Activated CD4-positive, alpha-beta T cell treated with anti-CD3 and anti-CD28 coated beads for 36 hours (primary cell): ENCODE measurements around the gene PDCL2. TPM values are rescaled to one million over a fixed set of nuclear protein-coding genes. Genes with fewer than 3 reads are reported as not detected.

Experiments used
- ATAC-seq: fragments of 200-7000 bp; cut with Tn5 transposase; one replicate; pipeline ENCODE4 v1.10.0; 2021; ENCODE audit warnings: mild to moderate bottlenecking, moderate library complexity
- CTCF ChIA-PET: fragments of 350-600 bp; sonication (Branson Sonifier 250); formaldehyde crosslinking; loops from one replicate; lab custom pipeline; 2021; ENCODE audit warnings: antibody characterized with exemption; lab: Charles Lee
- POLR2A ChIA-PET: fragments of 350-600 bp; sonication (Branson Sonifier 250); formaldehyde crosslinking; loops from one replicate; lab custom pipeline; 2021; ENCODE audit warnings: antibody characterized with exemption, inconsistent platforms; lab: Charles Lee
- DNase-seq: peaks from one replicate; pipeline ENCODE4 v3.0.0-alpha.2; 2020
- H3K27ac Mint-ChIP-seq: one replicate; pipeline ENCODE4 v1.8.0; 2021; ENCODE audit warnings: mixed read lengths
- H3K27me3 Mint-ChIP-seq: one replicate; pipeline ENCODE4 v1.8.0; 2021; ENCODE audit warnings: mixed read lengths
- H3K36me3 Mint-ChIP-seq: one replicate; pipeline ENCODE4 v1.8.0; 2021; ENCODE audit warnings: low read depth, mixed read lengths
- H3K4me1 Mint-ChIP-seq: one replicate; pipeline ENCODE4 v1.8.0; 2021; ENCODE audit warnings: mixed read lengths
- H3K4me3 Mint-ChIP-seq: one replicate; pipeline ENCODE4 v1.8.0; 2021; ENCODE audit warnings: mild to moderate bottlenecking, moderate library complexity, mixed read lengths
- H3K9me3 Mint-ChIP-seq: one replicate; pipeline ENCODE4 v1.8.0; 2021; ENCODE audit warnings: low read depth, mixed read lengths
- intact Hi-C, 2 experiments: fragments of 100-400 bp; cut with DNase I in 1 of 2; cut with micrococcal nuclease in 1 of 2; formaldehyde crosslinking; loops; one replicate each; pipeline versions ENCODE4 v1.14.2 to v1.15.1; 2022 to 2024; cut with DNase I, micrococcal nuclease
- total RNA-seq, 2 experiments: library from RNA; stranded (reverse); gene quantifications; one replicate each; pipeline ENCODE4 v1.2.3, GENCODE V29; 2021

PDCL2 gene
- total RNA-seq, 2 experiments from 2014 or later, result not detected

DNA sequence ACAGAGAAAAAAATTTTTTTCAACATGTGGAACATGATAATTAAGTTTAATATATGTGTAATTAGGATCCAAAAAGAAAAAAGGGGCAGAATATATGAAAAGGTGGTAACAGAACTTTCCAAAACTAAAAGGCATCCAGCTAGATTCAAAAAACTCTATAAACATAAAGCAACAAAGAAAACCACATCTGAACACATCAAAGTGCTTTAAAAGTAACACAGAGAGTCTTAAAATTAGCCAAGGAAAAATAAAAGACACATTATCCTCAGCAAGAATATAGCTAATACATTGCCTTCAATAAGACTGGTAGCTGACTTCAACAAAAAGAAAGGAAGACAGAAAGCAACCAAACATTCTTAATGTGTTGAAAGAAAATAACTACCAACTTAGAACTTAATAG lies 53.5 kb downstream of the PDCL2 start:
- intact Hi-C loops, result loop anchor here in 1 of 2 experiments (1.0 kb wide), 1 partner anchor 8 kb away; the partner anchor contains the start of gene CLOCK
- Mint-ChIP-seq H3K27ac (no peak overlapping the region), H3K9me3 (peaks cover 6% of the 10 kb centered on the region), H3K4me3 (no peak overlapping the region), H3K4me1 (peaks cover 33% of the 10 kb centered on the region), H3K27me3 (no peaks in the 10 kb centered on the region), H3K36me3 (peaks cover 14% of the 10 kb centered on the region)
- no peak for ATAC-seq
- ChIA-PET CTCF (no interaction called here), POLR2A (no interaction called here)
- no peak for DNase-seq

DNA sequence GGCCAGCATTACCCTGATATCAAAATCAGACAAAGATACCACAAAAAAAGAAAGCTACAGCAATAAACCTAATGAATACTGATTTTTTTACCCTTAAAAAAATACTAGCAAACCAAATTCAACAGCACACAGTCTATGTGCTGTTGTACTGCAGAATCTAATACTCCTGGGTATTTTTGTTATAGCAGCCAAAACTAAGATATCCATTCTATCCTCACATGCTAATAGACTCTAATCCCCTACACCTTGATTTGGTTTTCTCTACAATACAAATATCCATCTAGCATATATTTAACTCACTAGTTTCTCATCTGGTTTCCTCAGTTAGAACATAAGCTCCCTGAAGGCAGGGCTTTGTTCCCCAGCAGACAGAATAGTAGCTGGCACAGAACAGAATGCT lies 57.7 kb downstream of the PDCL2 start:
- POLR2A ChIA-PET, result no interaction called here
- ATAC-seq (no peak), DNase-seq (no peak)
- H3K36me3 Mint-ChIP-seq, result peaks cover 39% of the 10 kb centered on the region
- H3K4me3 Mint-ChIP-seq, result no peak overlapping the region
- peaks cover 26% of the 10 kb centered on the region for H3K9me3 Mint-ChIP-seq
- intact Hi-C loops, result no loop called here
- no peak overlapping the region for H3K27ac Mint-ChIP-seq
- H3K27me3 Mint-ChIP-seq, result no peaks in the 10 kb centered on the region
- CTCF ChIA-PET, result no interaction called here
- H3K4me1 Mint-ChIP-seq, result peaks cover 16% of the 10 kb centered on the region

DNA sequence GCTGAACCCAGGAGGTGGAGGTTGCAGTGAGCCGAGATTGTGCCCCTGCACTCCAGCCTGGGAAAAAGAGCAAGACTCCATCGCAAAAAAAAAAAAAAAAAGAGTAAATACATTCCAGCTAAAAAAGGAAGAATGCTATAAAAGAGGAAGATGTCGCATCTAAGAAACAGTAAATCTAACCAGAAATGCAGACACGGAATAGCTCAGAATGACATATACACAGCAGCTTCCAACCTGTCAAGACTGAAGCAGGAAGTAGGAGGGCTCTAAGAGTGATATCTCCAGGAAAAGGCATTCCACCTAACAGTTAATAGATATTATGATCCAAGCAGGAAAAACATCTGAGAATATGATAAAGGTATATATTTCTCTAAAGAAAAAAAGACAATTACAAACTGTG lies 61.4 kb downstream of the PDCL2 start:
- Mint-ChIP-seq H3K27me3 (no peaks in the 10 kb centered on the region), H3K27ac (no peak overlapping the region), H3K9me3 (peaks cover 26% of the 10 kb centered on the region), H3K36me3 (peaks cover 39% of the 10 kb centered on the region), H3K4me1 (peaks cover 7% of the 10 kb centered on the region), H3K4me3 (no peak overlapping the region)
- ChIA-PET POLR2A (no interaction called here), CTCF (interaction anchor here (0.8 kb wide), 1 partner anchor 27 kb away, joined by 4 read pairs; no protein-coding TSS in a partner anchor)
- no peak for ATAC-seq
- intact Hi-C loops, result no loop called here
- no peak for DNase-seq

DNA sequence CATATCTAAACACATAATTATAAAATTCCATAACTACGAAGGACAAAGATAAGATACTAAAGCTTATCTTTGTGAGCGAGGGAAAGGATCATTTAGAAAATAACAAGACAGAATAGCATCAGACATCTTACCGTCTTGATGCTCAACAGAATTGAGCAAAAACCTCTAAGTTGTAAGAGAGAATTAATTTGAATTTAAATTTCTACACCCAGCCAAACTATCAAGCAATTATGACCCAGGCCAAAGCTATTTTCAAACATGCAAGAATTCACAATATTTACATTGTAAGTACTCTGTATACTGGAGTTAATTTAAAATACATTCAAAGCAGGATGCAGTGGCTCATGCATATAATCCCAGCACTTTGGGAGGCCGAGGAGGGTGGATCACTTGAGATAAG lies 61.9 kb downstream of the PDCL2 start:
- POLR2A ChIA-PET, result no interaction called here
- peaks cover 39% of the 10 kb centered on the region for H3K36me3 Mint-ChIP-seq

DNA sequence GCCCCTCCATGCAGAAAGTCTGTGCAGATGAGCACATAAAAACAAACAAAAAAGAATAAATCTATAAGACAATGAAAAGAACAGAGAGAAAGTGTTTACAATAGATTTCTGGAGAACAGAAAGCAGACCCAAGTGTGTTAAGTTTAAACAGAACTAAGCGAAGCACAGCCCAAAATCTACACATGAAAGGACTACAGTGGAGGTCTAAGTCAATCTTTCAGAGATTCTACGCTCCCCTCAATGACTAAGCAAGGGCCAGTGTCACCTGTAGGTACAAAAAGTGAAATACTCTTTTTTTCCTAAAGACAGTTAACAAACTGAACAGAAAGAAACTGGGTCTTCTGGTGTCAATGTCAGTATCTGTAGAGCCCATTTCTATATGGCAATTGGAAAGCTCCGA lies 63.6 kb downstream of the PDCL2 start:
- ChIA-PET CTCF (interaction anchor here (0.8 kb wide), 1 partner anchor 11 kb away, joined by 5 read pairs; no protein-coding TSS in a partner anchor), POLR2A (no interaction called here)

More for the DNA sequence above, 61.9 kb downstream of the PDCL2 start:
- DNase-seq (no peak), ATAC-seq (no peak)
- Mint-ChIP-seq H3K27me3 (no peaks in the 10 kb centered on the region), H3K4me3 (no peak overlapping the region), H3K4me1 (peaks cover 7% of the 10 kb centered on the region), H3K27ac (no peak overlapping the region), H3K9me3 (peaks cover 26% of the 10 kb centered on the region)
- intact Hi-C loops, result no loop called here
- CTCF ChIA-PET, result interaction anchor here (0.8 kb wide), 1 partner anchor 26 kb away, joined by 4 read pairs; no protein-coding TSS in a partner anchor

DNA sequence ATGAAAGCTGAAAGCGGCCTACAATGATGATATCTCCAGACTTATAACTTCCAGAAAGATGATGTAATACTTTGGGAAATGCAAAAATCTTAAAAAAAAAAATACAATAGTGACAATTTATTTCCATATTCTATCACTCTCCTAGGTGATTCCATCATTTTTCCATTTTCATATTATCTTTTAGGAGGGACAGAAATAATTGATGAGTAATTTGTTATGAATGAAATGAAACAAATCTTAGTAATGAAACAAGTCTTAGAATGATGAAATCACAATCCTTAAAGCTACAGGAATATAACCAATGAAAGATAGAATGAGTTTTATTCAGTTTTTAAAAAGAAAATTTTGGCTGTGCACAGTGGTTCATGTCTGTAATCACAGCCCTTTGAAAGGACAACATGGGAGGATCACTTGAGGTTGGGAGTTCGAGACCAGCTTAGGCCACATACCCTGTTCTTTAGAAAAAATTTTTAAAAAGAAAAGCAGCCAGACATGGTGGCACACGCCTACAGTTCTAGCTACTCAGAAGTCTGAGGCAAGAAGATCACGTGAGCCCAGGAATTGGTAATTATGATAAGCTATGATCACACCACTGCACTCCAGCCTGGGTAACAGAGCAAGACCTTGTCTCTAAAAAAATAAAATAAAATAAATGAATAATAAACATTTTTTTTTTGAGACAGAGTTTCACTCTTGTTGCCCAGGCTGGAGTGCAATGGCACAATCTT lies 67.0 kb downstream of the PDCL2 start:
- H3K36me3 Mint-ChIP-seq, result peaks cover 19% of the 10 kb centered on the region
- H3K27me3 Mint-ChIP-seq, result no peaks in the 10 kb centered on the region
- DNase-seq (no peak), ATAC-seq (no peak)
- ChIA-PET POLR2A (no interaction called here), CTCF (interaction anchor here (0.6 kb wide), 1 partner anchor 82 kb away, joined by 5 read pairs; no protein-coding TSS in a partner anchor)
- peaks cover 7% of the 10 kb centered on the region for H3K9me3 Mint-ChIP-seq
- no peak overlapping the region for H3K4me3 Mint-ChIP-seq
- intact Hi-C loops, result no loop called here
- H3K4me1 Mint-ChIP-seq, result peaks cover 10% of the 10 kb centered on the region
- H3K27ac Mint-ChIP-seq, result peak overlapping the region; percentile 37

More for the DNA sequence above, 63.6 kb downstream of the PDCL2 start:
- Mint-ChIP-seq H3K4me1 (peaks cover 10% of the 10 kb centered on the region), H3K36me3 (peaks cover 34% of the 10 kb centered on the region), H3K27me3 (no peaks in the 10 kb centered on the region), H3K9me3 (peaks cover 20% of the 10 kb centered on the region), H3K4me3 (no peak overlapping the region), H3K27ac (no peak overlapping the region)
- DNase-seq, result no peak
- ATAC-seq, result no peak
- intact Hi-C loops, result no loop called here

DNA sequence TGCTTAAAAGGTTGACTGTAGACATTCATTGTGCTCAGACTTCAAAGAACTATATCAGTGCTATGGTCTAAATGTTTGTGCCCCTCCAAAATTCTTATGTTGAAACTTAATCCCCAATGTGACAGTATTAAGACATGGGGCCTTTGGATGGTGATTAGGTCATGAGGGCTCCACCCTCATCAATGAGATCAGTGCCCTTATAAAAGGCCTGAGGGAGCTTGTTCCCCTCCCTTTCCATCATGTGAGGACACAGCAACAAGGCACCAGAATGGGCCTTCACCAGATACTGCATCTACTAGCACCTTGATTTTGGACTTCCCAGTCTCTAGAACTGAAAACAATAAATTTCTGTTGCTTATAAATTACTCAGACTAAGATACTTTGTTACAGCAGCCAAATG lies 73.6 kb downstream of the PDCL2 start:
- ATAC-seq (no peak), DNase-seq (no peak)
- Mint-ChIP-seq H3K9me3 (peaks cover 6% of the 10 kb centered on the region), H3K36me3 (peaks cover 13% of the 10 kb centered on the region), H3K27ac (no peak overlapping the region), H3K27me3 (no peaks in the 10 kb centered on the region), H3K4me3 (no peak overlapping the region), H3K4me1 (peaks cover 7% of the 10 kb centered on the region)
- CTCF ChIA-PET, result interaction anchor here (0.5 to 1.4 kb wide), 3 partner anchors 12 to 427 kb away, joined by 3 to 4 read pairs (median 3); no protein-coding TSS in a partner anchor
- POLR2A ChIA-PET, result no interaction called here
- intact Hi-C loops, result no loop called here

DNA sequence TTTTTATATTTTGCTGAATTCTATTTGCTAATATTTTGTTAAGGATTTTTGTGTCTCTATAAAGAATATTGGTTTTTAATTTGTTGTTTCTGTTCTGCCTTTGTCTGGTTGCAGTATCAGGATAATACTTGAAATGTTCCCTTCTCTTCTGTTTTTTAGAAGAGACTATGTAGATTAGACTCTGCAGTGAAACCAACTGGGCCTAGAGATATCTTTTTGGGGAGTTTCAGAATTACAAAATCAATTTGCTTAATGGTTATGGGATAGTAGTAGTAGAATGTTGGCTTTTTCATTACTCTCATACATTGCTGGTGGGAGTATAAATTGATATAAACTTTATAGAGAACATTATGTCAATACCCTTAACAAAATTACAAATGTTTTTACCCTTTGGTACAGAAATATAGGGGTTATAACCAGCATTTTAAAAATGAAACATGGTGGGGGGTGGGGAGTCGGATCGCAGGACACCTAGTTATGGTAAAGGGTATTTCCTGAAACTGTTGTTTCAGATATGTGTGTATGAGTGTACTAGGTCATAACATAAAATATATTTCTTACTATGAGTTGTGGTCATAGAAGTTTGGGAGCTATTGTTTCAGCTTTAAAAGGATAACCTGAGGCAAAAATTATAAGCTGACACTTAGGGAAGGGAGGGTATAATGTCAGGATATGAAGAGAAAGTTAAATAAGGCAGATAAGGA lies 74.4 kb downstream of the PDCL2 start:
- H3K4me3 Mint-ChIP-seq, result no peak overlapping the region
- peaks cover 6% of the 10 kb centered on the region for H3K9me3 Mint-ChIP-seq
- ChIA-PET CTCF (interaction anchor here (0.5 to 1.4 kb wide), 3 partner anchors 11 to 426 kb away, joined by 3 to 4 read pairs (median 3); no protein-coding TSS in a partner anchor), POLR2A (no interaction called here)
- no peak overlapping the region for H3K27ac Mint-ChIP-seq
- peaks cover 7% of the 10 kb centered on the region for H3K4me1 Mint-ChIP-seq
- no peak for DNase-seq
- H3K36me3 Mint-ChIP-seq, result peaks cover 14% of the 10 kb centered on the region
- intact Hi-C loops, result no loop called here
- no peak for ATAC-seq
- no peaks in the 10 kb centered on the region for H3K27me3 Mint-ChIP-seq

DNA sequence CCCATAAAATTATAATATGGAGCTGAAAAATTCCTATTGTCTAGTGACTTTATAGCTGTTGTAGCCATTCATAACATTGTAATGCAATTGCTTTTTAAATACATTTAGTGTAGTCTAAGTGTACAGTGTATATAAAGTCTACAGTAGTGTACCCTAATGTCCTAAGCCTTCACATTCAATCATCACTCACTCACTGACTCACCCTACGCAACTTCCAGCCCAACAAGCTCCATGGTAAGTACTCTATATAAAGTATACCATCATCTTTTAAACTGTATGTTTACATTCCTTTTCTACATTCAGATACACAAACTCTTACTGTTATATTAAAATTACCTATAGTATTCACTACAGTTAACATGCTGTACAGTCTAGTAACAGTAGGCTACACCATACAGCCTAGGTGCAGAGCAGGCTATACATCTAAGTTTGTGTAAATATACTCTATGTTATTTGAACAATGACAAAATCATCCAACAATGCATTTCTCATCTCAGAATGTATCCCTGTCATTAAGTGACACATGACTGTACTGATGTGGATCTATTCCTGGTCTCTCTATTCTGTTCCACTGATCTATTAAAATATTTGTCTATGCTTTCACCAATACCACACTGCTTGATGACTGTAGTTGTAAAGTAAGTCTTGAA lies 79.0 kb downstream of the PDCL2 start:
- Mint-ChIP-seq H3K27me3 (no peaks in the 10 kb centered on the region), H3K36me3 (peaks cover 7% of the 10 kb centered on the region), H3K4me1 (peaks cover 24% of the 10 kb centered on the region), H3K4me3 (no peak overlapping the region), H3K9me3 (no peaks in the 10 kb centered on the region), H3K27ac (no peak overlapping the region)
- intact Hi-C loops, result no loop called here
- ChIA-PET POLR2A (no interaction called here), CTCF (no interaction called here)
- ATAC-seq, result no peak
- no peak for DNase-seq

DNA sequence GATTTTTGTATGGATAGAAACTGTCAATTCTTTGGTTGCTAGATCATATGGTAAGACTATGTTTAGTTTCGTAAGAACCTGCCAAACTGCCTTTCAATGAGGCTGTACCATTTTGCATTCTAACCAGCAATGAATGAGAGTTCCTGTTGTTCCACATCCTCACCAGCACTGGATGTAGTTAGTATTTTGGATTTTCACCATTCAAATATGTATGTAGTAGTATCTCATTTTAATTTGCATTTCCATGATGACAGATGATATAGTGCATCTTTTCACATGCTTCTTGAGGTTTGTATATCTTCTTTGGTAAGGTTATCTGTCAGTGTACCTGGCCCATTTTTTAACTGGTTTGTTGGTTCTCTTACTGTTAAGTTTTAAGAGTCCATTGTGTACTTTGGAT lies 80.0 kb downstream of the PDCL2 start:
- ChIA-PET POLR2A (no interaction called here), CTCF (no interaction called here)
- ATAC-seq (no peak), DNase-seq (no peak)
- Mint-ChIP-seq H3K4me1 (peaks cover 18% of the 10 kb centered on the region), H3K9me3 (no peaks in the 10 kb centered on the region), H3K4me3 (no peak overlapping the region), H3K27me3 (no peaks in the 10 kb centered on the region), H3K36me3 (peaks cover 12% of the 10 kb centered on the region), H3K27ac (no peak overlapping the region)
- intact Hi-C loops, result no loop called here

DNA sequence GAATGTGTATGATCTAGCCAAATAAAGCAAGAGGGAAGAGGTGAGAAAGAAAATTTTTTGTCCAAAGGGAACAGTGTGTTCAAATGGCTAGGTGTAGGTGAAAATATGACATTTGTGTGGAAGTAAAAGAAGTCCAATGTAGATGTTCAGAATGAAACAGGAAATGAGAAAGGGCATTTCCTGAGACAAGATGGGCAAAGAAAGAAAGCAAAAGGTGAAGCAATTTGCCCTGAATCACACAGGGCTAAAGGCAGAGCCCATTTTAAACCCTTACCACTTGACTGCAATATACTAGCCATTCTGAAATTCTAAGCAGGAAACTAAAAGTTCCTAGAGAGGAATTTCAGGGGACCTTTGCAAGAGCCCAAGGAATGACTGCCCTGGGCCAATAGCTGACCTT lies 81.4 kb downstream of the PDCL2 start:
- no peak overlapping the region for H3K27ac Mint-ChIP-seq
- H3K36me3 Mint-ChIP-seq, result peaks cover 16% of the 10 kb centered on the region
- peaks cover 18% of the 10 kb centered on the region for H3K4me1 Mint-ChIP-seq
- no peak overlapping the region for H3K4me3 Mint-ChIP-seq
- H3K9me3 Mint-ChIP-seq, result no peaks in the 10 kb centered on the region
- intact Hi-C loops, result no loop called here
- H3K27me3 Mint-ChIP-seq, result no peaks in the 10 kb centered on the region
- ChIA-PET CTCF (interaction anchor here (0.6 kb wide), 1 partner anchor 1956 kb away, joined by 3 read pairs; no protein-coding TSS in a partner anchor), POLR2A (no interaction called here)
- ATAC-seq (no peak), DNase-seq (no peak)
